Measurements from ENCODE around the gene PALM.

PALM gene

DNA sequence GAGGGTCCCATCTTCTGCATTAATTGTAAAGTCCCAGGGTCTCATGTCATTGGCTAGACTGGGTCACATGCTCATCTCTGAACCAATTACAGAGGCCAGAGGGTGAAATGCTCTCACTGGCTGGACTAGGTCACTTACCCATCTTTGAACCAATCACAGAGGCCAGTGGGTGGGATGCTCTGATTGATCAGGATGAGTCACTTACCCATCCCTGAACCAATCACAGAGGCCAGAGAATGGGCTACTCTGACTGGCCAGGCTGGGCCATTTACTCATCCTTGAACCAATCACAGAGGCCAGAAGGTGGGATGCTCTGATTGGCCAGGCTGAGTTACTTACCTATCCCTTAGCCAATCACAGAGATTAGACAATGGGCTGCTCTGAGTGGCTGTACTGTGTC lies 47.5 kb downstream of the PALM start:
- Histone ChIP-seq H3K4me2 (ENCODE audit: low read depth, low read length) (no peak overlapping the region), H3F3A (ENCODE audit: insufficient read depth, low read length) (no peaks in the 10 kb centered on the region), H4K20me1 (ENCODE audit: insufficient read depth, low read length) (no peaks in the 10 kb centered on the region), H3K4me1 (ENCODE audit: low read length) (no peaks in the 10 kb centered on the region), H3K4me3 (ENCODE audit: low read length) (no peak overlapping the region), H3K79me2 (ENCODE audit: low read length) (no peaks in the 10 kb centered on the region), H3K9me2 (replicated peaks; ENCODE audit: insufficient read depth, low read length) (no peaks in the 10 kb centered on the region), H3K9me3 (replicated peaks; ENCODE audit: insufficient read depth, low read length) (no peaks in the 10 kb centered on the region), H2AFZ (ENCODE audit: low read length) (no peak overlapping the region), H3K27me3 (replicated peaks; ENCODE audit: insufficient read depth, low read length) (peaks cover 95% of the 10 kb centered on the region), H3K9ac (ENCODE audit: low read length) (no peak overlapping the region), H3K36me3 (replicated peaks; ENCODE audit: insufficient read depth, low read length) (no peaks in the 10 kb centered on the region), H3K27ac (ENCODE audit: low read length) (no peak overlapping the region)
- TF ChIP-seq EZH2phosphoT487 (IDR thresholded peaks at IDR 0.05; ENCODE audit: low read length) (no peak), EZH2 (optimal IDR thresholded peaks at IDR 0.05; ENCODE audit: low read depth, low read length) (no peak)
- TF ChIP-seq, protein P1, sequence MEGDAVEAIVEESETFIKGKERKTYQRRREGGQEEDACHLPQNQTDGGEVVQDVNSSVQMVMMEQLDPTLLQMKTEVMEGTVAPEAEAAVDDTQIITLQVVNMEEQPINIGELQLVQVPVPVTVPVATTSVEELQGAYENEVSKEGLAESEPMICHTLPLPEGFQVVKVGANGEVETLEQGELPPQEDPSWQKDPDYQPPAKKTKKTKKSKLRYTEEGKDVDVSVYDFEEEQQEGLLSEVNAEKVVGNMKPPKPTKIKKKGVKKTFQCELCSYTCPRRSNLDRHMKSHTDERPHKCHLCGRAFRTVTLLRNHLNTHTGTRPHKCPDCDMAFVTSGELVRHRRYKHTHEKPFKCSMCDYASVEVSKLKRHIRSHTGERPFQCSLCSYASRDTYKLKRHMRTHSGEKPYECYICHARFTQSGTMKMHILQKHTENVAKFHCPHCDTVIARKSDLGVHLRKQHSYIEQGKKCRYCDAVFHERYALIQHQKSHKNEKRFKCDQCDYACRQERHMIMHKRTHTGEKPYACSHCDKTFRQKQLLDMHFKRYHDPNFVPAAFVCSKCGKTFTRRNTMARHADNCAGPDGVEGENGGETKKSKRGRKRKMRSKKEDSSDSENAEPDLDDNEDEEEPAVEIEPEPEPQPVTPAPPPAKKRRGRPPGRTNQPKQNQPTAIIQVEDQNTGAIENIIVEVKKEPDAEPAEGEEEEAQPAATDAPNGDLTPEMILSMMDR (IDR thresholded peaks at IDR 0.05; ENCODE audit: low read length) = no peak
- peak; percentile 53 for DNase-seq

DNA sequence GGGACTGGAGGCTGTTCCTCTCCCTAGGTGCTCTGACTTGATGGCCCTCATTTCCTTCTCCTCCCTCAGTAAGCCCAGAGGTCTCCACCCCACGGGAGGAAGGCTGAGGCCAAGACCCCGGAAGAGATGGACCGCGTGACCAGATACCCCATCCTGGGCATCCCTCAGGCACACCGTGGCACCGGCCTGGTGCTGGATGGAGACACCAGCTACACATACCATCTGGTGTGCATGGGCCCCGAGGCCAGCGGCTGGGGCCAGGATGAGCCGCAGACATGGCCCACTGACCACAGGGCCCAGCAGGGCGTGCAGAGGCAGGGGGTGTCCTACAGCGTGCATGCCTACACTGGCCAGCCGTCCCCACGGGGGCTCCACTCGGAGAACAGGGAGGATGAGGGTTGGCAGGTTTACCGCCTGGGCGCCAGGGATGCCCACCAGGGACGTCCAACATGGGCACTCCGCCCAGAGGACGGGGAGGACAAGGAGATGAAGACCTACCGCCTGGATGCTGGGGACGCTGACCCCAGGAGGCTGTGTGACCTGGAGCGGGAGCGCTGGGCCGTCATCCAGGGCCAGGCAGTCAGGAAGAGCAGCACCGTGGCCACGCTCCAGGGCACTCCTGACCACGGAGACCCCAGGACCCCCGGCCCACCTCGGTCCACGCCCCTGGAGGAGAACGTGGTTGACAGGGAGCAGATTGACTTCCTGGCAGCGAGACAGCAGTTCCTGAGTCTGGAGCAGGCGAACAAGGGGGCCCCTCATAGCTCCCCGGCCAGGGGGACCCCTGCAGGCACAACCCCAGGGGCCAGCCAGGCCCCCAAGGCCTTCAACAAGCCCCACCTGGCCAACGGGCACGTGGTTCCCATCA lies 48.3 kb downstream of the PALM start:
- 0 out of 2 replicates have a peak overlapping the region, but pooled peaks have one; percentile 3 for H2AFZ ChIP-seq (ENCODE audit: low read length)
- H3K79me2 ChIP-seq (ENCODE audit: low read length) = no peaks in the 10 kb centered on the region
- TF ChIP-seq, protein P1 (IDR thresholded peaks at IDR 0.05; ENCODE audit: low read length) = no peak
- no peak for TF ChIP-seq EZH2 (optimal IDR thresholded peaks at IDR 0.05; ENCODE audit: low read depth, low read length)
- TF ChIP-seq EZH2phosphoT487 (IDR thresholded peaks at IDR 0.05; ENCODE audit: low read length) = no peak
- H3K4me2 ChIP-seq (ENCODE audit: low read depth, low read length) = no peak overlapping the region
- H3K36me3 ChIP-seq (replicated peaks; ENCODE audit: insufficient read depth, low read length) = no peaks in the 10 kb centered on the region
- no peaks in the 10 kb centered on the region for H4K20me1 ChIP-seq (ENCODE audit: insufficient read depth, low read length)
- DNase-seq = no peak
- H3K4me3 ChIP-seq (ENCODE audit: low read length) = no peak overlapping the region
- no peak overlapping the region for H3K27ac ChIP-seq (ENCODE audit: low read length)
- no peaks in the 10 kb centered on the region for H3K9me2 ChIP-seq (replicated peaks; ENCODE audit: insufficient read depth, low read length)
- no peaks in the 10 kb centered on the region for H3K9me3 ChIP-seq (replicated peaks; ENCODE audit: insufficient read depth, low read length)
- no peaks in the 10 kb centered on the region for H3F3A ChIP-seq (ENCODE audit: insufficient read depth, low read length)
- H3K4me1 ChIP-seq (ENCODE audit: low read length) = no peaks in the 10 kb centered on the region
- H3K27me3 ChIP-seq (replicated peaks; ENCODE audit: insufficient read depth, low read length) = peaks cover 93% of the 10 kb centered on the region
- H3K9ac ChIP-seq (ENCODE audit: low read length) = no peak overlapping the region

DNA sequence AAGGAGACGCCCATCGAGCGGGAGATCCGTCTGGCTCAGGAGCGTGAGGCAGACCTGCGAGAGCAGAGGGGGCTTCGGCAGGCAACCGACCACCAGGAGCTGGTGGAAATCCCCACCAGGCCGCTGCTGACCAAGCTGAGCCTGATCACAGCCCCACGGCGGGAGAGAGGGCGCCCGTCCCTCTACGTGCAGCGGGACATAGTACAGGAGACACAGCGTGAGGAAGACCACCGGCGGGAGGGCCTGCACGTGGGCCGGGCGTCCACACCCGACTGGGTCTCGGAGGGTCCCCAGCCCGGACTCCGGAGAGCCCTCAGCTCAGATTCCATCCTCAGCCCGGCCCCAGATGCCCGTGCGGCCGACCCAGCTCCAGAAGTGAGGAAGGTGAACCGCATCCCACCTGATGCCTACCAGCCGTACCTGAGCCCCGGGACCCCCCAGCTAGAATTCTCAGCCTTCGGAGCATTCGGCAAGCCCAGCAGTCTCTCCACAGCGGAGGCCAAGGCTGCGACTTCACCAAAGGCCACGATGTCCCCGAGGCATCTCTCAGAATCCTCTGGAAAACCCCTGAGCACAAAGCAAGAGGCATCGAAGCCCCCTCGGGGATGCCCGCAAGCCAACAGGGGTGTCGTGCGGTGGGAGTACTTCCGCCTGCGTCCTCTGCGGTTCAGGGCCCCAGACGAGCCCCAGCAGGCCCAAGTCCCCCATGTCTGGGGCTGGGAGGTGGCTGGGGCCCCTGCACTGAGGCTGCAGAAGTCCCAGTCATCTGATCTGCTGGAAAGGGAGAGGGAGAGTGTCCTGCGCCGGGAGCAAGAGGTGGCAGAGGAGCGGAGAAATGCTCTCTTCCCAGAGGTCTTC lies 49.3 kb downstream of the PALM start:
- H3K79me2 ChIP-seq (ENCODE audit: low read length) = no peaks in the 10 kb centered on the region
- no peak for TF ChIP-seq EZH2phosphoT487 (IDR thresholded peaks at IDR 0.05; ENCODE audit: low read length)
- TF ChIP-seq, protein P1 (IDR thresholded peaks at IDR 0.05; ENCODE audit: low read length) = no peak
- TF ChIP-seq EZH2 (optimal IDR thresholded peaks at IDR 0.05; ENCODE audit: low read depth, low read length) = no peak
- H3K4me1 ChIP-seq (ENCODE audit: low read length) = no peaks in the 10 kb centered on the region
- H3K4me2 ChIP-seq (ENCODE audit: low read depth, low read length) = no peak overlapping the region
- no peaks in the 10 kb centered on the region for H3K9me2 ChIP-seq (replicated peaks; ENCODE audit: insufficient read depth, low read length)
- no peak overlapping the region for H2AFZ ChIP-seq (ENCODE audit: low read length)
- H3K9me3 ChIP-seq (replicated peaks; ENCODE audit: insufficient read depth, low read length) = no peaks in the 10 kb centered on the region
- no peaks in the 10 kb centered on the region for H4K20me1 ChIP-seq (ENCODE audit: insufficient read depth, low read length)
- H3K36me3 ChIP-seq (replicated peaks; ENCODE audit: insufficient read depth, low read length) = no peaks in the 10 kb centered on the region
- no peak overlapping the region for H3K4me3 ChIP-seq (ENCODE audit: low read length)
- no peak overlapping the region for H3K9ac ChIP-seq (ENCODE audit: low read length)
- peaks cover 90% of the 10 kb centered on the region for H3K27me3 ChIP-seq (replicated peaks; ENCODE audit: insufficient read depth, low read length)
- no peaks in the 10 kb centered on the region for H3F3A ChIP-seq (ENCODE audit: insufficient read depth, low read length)
- no peak for DNase-seq
- H3K27ac ChIP-seq (ENCODE audit: low read length) = no peak overlapping the region
